ENCODE results near the gene LRP1-AS. TPM values are rescaled to one million over a fixed set of nuclear protein-coding genes. Genes with fewer than 3 reads are reported as not detected.

LRP1-AS gene
- total RNA-seq, 1 experiment from 2014 or later = not detected

- ChIA-PET POLR2A (interaction anchor here (0.6 to 6.5 kb wide), 19 partner anchors 8 to 419 kb away, joined by 3 to 111 read pairs (median 5); partner anchors contain the start of genes NAB2, NACA and STAT6), CTCF (interaction anchor here (0.5 to 19.4 kb wide), 8 partner anchors 13 to 369 kb away, joined by 3 to 530 read pairs (median 3); no protein-coding TSS in a partner anchor)
- peaks cover 38% of the 10 kb centered on the region for H3K4me1 Mint-ChIP-seq (ENCODE audit: insufficient read depth, unreplicated experiment)
- DNase-seq (ENCODE audit: unreplicated experiment) = no peak
- no peaks in the 10 kb centered on the region for H3K36me3 Mint-ChIP-seq (ENCODE audit: insufficient read depth, unreplicated experiment)
- H3K4me3 Mint-ChIP-seq (ENCODE audit: unreplicated experiment) = peak overlapping the region; percentile 86
- H3K27me3 Mint-ChIP-seq (ENCODE audit: insufficient read depth, unreplicated experiment) = no peaks in the 10 kb centered on the region
- TF ChIP-seq CTCF (IDR thresholded peaks at IDR 0.05; ENCODE audit: unreplicated experiment) = no peak
- intact Hi-C loops (cut with micrococcal nuclease) = no loop called here
- H3K27ac Mint-ChIP-seq (ENCODE audit: low read depth, unreplicated experiment) = peak overlapping the region; percentile 77
- H3K9me3 Mint-ChIP-seq (ENCODE audit: unreplicated experiment) = no peaks in the 10 kb centered on the region
- no TSS peak for BruUV-seq (replicated peaks)
Observed at GRCh38 chr12:57128519-57129247, 18.7 kb downstream of the LRP1-AS start.

GRCh38 chr12:57127726-57128518 is 19.5 kb downstream of the LRP1-AS start, which contains the start of gene LRP1:
TSS of gene LRP1 (plus strand) at chr12:57128483. CDS start at chr12:57128965, 482 bp downstream.
- intact Hi-C loops (cut with micrococcal nuclease) = no loop called here
- peak; percentile 85 for DNase-seq (ENCODE audit: unreplicated experiment)
- no peak for TF ChIP-seq CTCF (IDR thresholded peaks at IDR 0.05; ENCODE audit: unreplicated experiment)
- Mint-ChIP-seq H3K4me3 (ENCODE audit: unreplicated experiment) (peak within 1 kb of the TSS; percentile 86), H3K27me3 (ENCODE audit: insufficient read depth, unreplicated experiment) (no peaks in the 10 kb centered on the region), H3K27ac (ENCODE audit: low read depth, unreplicated experiment) (peak within 1 kb of the TSS; percentile 77), H3K4me1 (ENCODE audit: insufficient read depth, unreplicated experiment) (peaks cover 30% of the 10 kb centered on the region), H3K36me3 (ENCODE audit: insufficient read depth, unreplicated experiment) (no peaks in the 10 kb centered on the region), H3K9me3 (ENCODE audit: unreplicated experiment) (no peaks in the 10 kb centered on the region)
- BruUV-seq (replicated peaks) = no TSS peak
- CTCF ChIA-PET = interaction anchor here (0.5 to 19.4 kb wide), 11 partner anchors 10 to 113 kb away, joined by 3 to 530 read pairs (median 3); partner anchors contain the start of gene STAT6
- POLR2A ChIA-PET = interaction anchor here (0.6 to 6.5 kb wide), 22 partner anchors 8 to 440 kb away, joined by 3 to 111 read pairs (median 4); partner anchors contain the start of genes NAB2, NACA, PTGES3 and STAT6

GRCh38 chr12:57127101-57127725 is 20.2 kb downstream of the LRP1-AS start:
- Mint-ChIP-seq H3K4me3 (ENCODE audit: unreplicated experiment) (peak overlapping the region; percentile 86), H3K27ac (ENCODE audit: low read depth, unreplicated experiment) (peak overlapping the region; percentile 77), H3K36me3 (ENCODE audit: insufficient read depth, unreplicated experiment) (no peaks in the 10 kb centered on the region), H3K9me3 (ENCODE audit: unreplicated experiment) (no peaks in the 10 kb centered on the region), H3K27me3 (ENCODE audit: insufficient read depth, unreplicated experiment) (no peaks in the 10 kb centered on the region), H3K4me1 (ENCODE audit: insufficient read depth, unreplicated experiment) (peaks cover 23% of the 10 kb centered on the region)
- ChIA-PET CTCF (interaction anchor here (0.6 to 19.4 kb wide), 11 partner anchors 9 to 114 kb away, joined by 3 to 530 read pairs (median 3); partner anchors contain the start of gene STAT6), POLR2A (interaction anchor here (0.8 to 6.5 kb wide), 15 partner anchors 14 to 402 kb away, joined by 3 to 111 read pairs (median 8); partner anchors contain the start of genes NAB2, NACA and STAT6)
- peak; percentile 84 for DNase-seq (ENCODE audit: unreplicated experiment)
- TF ChIP-seq CTCF (IDR thresholded peaks at IDR 0.05; ENCODE audit: unreplicated experiment) = no peak
- TSS peak; percentile 56 for BruUV-seq (replicated peaks)
- intact Hi-C loops (cut with micrococcal nuclease) = no loop called here

Measured in MCF 10A (cell line).